ENCODE measurements around the gene ARFGAP3. TPM values are rescaled to one million over a fixed set of nuclear protein-coding genes. Genes with fewer than 3 reads are reported as not detected.

Gene ARFGAP3
- total RNA-seq, 1 experiment from 2014 or later: 15.0 TPM

- no peak for DNase-seq
- Histone ChIP-seq H4K91ac (ENCODE audit: insufficient read length, low read depth, low read length) (no peak overlapping the region), H2BK15ac (ENCODE audit: low read depth, low read length) (no peak overlapping the region), H2BK5ac (ENCODE audit: insufficient read length, low read length) (no peak overlapping the region), H3K79me1 (ENCODE audit: insufficient read depth, low read depth, low read length, poor library complexity, severe bottlenecking) (no peaks in the 10 kb centered on the region), H3K4me2 (ENCODE audit: insufficient read depth, insufficient read length, low read length) (no peak overlapping the region), H2BK20ac (ENCODE audit: low read depth, low read length, poor library complexity, severe bottlenecking) (no peak overlapping the region), H3K18ac (ENCODE audit: insufficient read length, low read depth, low read length) (no peak overlapping the region), H3K79me2 (ENCODE audit: insufficient read depth, low read length) (no peaks in the 10 kb centered on the region), H2BK120ac (ENCODE audit: low read depth, low read length, poor library complexity, severe bottlenecking) (no peak overlapping the region), H3K27ac (ENCODE audit: insufficient read length, low read depth, low read length) (no peak overlapping the region), H4K8ac (replicated peaks; ENCODE audit: insufficient read length, low read depth, low read length) (no peak overlapping the region), H3K23ac (ENCODE audit: insufficient read length, low read depth, low read length) (no peak overlapping the region), H3K4me1 (ENCODE audit: insufficient read depth, low read length) (no peaks in the 10 kb centered on the region), H3K4ac (ENCODE audit: low read depth, low read length) (no peak overlapping the region), H2BK12ac (ENCODE audit: insufficient read length, low read depth, low read length) (no peak overlapping the region), H3K9ac (ENCODE audit: extremely low read depth, insufficient read length, low read length) (no peak overlapping the region), H3T11ph (ENCODE audit: low read length) (no peak overlapping the region), H3K9me3 (ENCODE audit: control insufficient read depth, low read depth, low read length) (no peaks in the 10 kb centered on the region), H2AK5ac (ENCODE audit: insufficient read length, low read length) (no peak overlapping the region), H3K56ac (ENCODE audit: insufficient read length, low read depth, low read length) (no peak overlapping the region), H3K14ac (ENCODE audit: insufficient read depth, low read length) (no peak overlapping the region; the same call in 1 of the 2 replicates), H2AFZ (ENCODE audit: low read length) (no peak overlapping the region), H4K5ac (ENCODE audit: insufficient read length, low read depth, low read length) (no peak overlapping the region), H4K20me1 (ENCODE audit: control insufficient read depth, insufficient read depth, insufficient read length) (no peaks in the 10 kb centered on the region), H3K27me3 (ENCODE audit: insufficient read depth, low read length) (no peaks in the 10 kb centered on the region), H3K23me2 (ENCODE audit: insufficient read length, low read depth, low read length, poor library complexity, severe bottlenecking) (no peaks in the 10 kb centered on the region)
- no peaks in the 10 kb centered on the region for H3K9me3 Mint-ChIP-seq
- no peak overlapping the region for H3K27ac Mint-ChIP-seq
- peaks cover 0 to 4% (median 0%) of the 10 kb centered on the region in 3 experiments; a peak in 3 of 7 replicates for H3K36me3 Mint-ChIP-seq (ENCODE audit: insufficient read depth in 1 of 3, low read depth in 3 of 3)
- no peak for TF ChIP-seq CTCF (conservative IDR thresholded peaks at IDR 0.05)
- H3K4me1 Mint-ChIP-seq: peaks cover 3 to 6% of the 10 kb centered on the region in 2 experiments; a peak in 2 of 4 replicates
- H3K27me3 Mint-ChIP-seq (ENCODE audit: low read depth): no peaks in the 10 kb centered on the region
- H3K4me3 Mint-ChIP-seq: no peak overlapping the region
- no CpG with 5 or more reads among the region's 25 CpGs for WGBS (ENCODE audit: extremely low coverage, insufficient read length, low lambda C conversion rate)
Observed at GRCh38 chr22:42792909-42793847, 63.9 kb downstream of the ARFGAP3 start.

All from H9 (cell line).